GM13977 (cell line): Measurements from ENCODE around the gene PATZ1.

ENCODE experiments used
- DNase-seq: peaks from one replicate; pipeline ENCODE4 v3.0.0; 2012; ENCODE audit warnings: low spot score
- in situ Hi-C: fragments of 300-500 bp; cut with MboI; formaldehyde crosslinking; loops from one replicate; pipeline ENCODE4 v1.12.0; 2022; ENCODE audit warnings: low sequenced_read_pairs, low pct_unique_long_range_greater_than_20kb, mixed read lengths, inconsistent platforms; ENCODE audit not compliant: unreplicated experiment
- TF ChIP-seq, protein P1 (sequence below): IDR thresholded peaks from 2 replicates; pipeline ENCODE4 v1.5.1; 2012; ENCODE audit warnings: mild to moderate bottlenecking, control low read depth; ENCODE audit not compliant: insufficient read depth; ENCODE audit errors: extremely low read depth, missing control alignments

The PATZ1 gene

DNA sequence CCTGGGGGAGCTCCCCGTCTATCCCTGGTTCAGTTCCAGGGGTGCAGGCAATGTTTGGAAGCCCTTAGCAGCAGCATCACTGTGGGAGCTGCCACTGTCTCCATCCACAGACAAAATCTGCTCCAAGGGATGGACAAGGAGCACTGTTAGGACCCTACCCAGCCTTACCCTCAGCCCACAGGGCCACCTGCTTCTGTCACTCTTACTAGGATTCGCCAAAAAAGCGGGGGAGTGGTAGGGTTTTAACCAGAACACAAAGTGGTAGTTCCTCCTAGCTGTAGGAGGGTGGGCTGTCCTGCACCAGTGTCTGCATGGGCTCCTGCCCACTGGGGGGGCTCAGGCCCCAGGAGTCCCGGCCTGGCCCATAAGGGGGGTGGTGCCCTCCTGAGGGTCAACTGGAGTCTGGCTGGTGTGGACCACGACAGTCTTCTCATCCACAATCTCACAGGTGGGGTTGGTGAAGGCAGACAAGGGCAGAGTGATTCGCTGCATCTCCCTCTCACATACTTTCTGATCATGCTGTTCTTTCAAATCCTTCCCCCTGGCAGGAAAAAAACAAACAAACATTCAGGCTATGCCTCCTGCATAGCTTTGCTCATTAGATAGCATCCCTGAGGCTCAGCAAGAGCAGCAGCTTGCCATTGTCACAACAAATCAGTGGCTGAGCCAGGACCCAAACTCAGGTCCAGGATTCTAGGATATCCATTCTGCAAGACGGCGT is 63.2 kb downstream of the PATZ1 start:
- TF ChIP-seq, protein P1, sequence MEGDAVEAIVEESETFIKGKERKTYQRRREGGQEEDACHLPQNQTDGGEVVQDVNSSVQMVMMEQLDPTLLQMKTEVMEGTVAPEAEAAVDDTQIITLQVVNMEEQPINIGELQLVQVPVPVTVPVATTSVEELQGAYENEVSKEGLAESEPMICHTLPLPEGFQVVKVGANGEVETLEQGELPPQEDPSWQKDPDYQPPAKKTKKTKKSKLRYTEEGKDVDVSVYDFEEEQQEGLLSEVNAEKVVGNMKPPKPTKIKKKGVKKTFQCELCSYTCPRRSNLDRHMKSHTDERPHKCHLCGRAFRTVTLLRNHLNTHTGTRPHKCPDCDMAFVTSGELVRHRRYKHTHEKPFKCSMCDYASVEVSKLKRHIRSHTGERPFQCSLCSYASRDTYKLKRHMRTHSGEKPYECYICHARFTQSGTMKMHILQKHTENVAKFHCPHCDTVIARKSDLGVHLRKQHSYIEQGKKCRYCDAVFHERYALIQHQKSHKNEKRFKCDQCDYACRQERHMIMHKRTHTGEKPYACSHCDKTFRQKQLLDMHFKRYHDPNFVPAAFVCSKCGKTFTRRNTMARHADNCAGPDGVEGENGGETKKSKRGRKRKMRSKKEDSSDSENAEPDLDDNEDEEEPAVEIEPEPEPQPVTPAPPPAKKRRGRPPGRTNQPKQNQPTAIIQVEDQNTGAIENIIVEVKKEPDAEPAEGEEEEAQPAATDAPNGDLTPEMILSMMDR, result no peak
- DNase-seq, result no peak
- in situ Hi-C loops, result no loop called here

DNA sequence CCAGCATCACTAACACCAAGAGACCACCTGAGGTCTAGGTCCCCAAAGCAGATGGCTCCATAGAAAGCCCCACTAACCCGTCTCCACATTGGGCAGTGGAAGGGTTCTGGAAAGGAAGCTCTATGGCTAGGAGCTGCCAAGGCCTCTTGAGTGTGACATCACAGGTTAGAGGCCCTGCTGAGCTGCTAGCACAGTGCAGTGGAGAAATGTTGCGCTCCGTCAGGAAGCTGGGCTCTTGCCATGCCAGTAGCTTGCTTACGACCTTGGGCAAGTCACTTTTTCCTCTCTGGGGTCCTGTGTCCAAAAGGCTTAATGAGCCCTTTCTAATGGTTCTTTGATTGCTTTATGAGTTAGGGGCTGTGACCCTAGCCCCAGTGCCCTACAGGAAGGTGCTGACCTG is 64.4 kb downstream of the PATZ1 start:
- no peak for DNase-seq
- TF ChIP-seq, protein P1, result no peak
- in situ Hi-C loops, result no loop called here

DNA sequence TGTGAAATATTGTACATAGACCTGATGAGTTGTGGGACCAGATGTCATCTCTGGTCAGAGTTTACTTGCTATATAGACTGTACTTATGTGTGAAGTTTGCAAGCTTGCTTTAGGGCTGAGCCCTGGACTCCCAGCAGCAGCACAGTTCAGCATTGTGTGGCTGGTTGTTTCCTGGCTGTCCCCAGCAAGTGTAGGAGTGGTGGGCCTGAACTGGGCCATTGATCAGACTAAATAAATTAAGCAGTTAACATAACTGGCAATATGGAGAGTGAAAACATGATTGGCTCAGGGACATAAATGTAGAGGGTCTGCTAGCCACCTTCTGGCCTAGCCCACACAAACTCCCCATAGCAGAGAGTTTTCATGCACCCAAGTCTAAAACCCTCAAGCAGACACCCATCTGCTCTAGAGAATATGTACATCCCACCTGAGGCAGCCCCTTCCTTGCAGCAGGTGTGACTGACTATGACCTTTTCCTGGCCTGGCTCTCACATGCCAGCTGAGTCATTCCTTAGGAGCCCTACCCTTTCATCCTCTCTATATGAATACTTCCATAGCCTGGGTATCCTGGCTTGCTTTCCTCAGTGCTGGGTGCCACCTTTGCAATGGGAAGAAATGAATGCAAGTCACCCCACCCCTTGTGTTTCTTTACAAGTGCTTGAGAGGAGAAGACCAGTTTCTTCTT is 66.2 kb downstream of the PATZ1 start:
- in situ Hi-C loops, result no loop called here
- no peak for DNase-seq
- TF ChIP-seq, protein P1, result no peak

DNA sequence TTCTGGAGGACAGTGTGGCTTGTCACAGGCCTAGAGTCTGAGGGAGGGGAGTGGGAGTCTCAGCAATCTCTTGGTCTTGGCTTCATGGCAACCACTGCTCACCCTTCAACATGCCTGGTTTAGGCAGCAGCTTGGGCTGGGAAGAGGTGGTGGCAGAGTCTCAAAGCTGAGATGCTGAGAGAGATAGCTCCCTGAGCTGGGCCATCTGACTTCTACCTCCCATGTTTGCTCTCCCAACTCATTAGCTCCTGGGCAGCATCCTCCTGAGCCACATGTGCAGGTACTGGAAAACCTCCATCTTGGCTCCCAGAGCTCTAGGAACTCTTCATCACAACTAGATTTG is 66.8 kb downstream of the PATZ1 start:
- TF ChIP-seq, protein P1, result no peak
- in situ Hi-C loops, result no loop called here
- no peak for DNase-seq

DNA sequence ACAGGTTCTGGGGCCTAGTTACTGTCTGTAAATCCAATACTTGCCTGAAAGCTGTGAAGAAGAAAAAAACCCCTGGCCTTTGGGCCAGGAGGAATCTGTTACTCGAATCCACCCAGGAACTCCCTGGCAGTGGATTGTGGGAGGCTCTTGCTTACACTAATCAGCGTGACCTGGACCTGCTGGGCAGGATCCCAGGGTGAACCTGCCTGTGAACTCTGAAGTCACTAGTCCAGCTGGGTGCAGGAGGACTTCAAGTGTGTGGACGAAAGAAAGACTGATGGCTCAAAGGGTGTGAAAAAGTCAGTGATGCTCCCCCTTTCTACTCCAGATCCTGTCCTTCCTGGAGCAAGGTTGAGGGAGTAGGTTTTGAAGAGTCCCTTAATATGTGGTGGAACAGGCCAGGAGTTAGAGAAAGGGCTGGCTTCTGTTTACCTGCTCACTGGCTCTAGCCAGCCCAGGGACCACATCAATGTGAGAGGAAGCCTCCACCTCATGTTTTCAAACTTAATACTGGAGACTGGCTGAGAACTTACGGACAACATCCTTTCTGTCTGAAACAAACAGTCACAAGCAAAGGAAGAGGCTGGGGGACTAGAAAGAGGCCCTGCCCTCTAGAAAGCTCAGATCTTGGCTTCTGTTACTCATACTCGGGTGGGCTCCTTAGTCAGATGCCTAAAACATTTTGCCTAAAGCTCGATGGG is 67.4 kb downstream of the PATZ1 start:
- in situ Hi-C loops, result no loop called here
- TF ChIP-seq, protein P1, result no peak
- DNase-seq, result no peak

DNA sequence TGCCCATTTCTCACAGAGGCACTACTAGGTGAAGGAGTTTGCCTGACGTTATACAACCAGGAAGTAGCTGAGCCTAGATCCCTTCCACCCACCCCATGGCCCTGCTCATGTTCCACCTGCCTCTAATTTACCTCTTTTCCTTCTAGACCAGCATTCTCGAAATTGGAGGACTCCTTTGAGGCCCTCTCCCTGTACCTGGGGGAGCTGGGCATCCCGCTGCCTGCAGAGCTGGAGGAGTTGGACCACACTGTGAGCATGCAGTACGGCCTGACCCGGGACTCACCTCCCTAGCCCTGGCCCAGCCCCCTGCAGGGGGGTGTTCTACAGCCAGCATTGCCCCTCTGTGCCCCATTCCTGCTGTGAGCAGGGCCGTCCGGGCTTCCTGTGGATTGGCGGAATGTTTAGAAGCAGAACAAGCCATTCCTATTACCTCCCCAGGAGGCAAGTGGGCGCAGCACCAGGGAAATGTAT is 68.0 kb downstream of the PATZ1 start:
- TF ChIP-seq, protein P1, result no peak

More for the DNA sequence above, 68.0 kb downstream of the PATZ1 start:
- DNase-seq, result no peak
- in situ Hi-C loops, result no loop called here
